HCEC 1CT (cell line): Measurements from ENCODE around the gene CD4.

Experiments
- DNase-seq: peaks from one replicate; pipeline ENCODE4 v3.0.0-alpha.2; 2017

Gene CD4

GRCh38 chr12:6829536-6830220 is 40.4 kb downstream of the CD4 start:
- no peak for DNase-seq

GRCh38 chr12:6830286-6830890 is 41.1 kb downstream of the CD4 start:
- DNase-seq: no peak

GRCh38 chr12:6830999-6831398 is 41.7 kb downstream of the CD4 start:
- no peak for DNase-seq

- DNase-seq: no peak
Observed at GRCh38 chr12:6831450-6831995, 42.2 kb downstream of the CD4 start.

- no peak for DNase-seq
Observed at GRCh38 chr12:6832125-6832524, 42.8 kb downstream of the CD4 start.

GRCh38 chr12:6833189-6833890 is 44.0 kb downstream of the CD4 start:
- no peak for DNase-seq

GRCh38 chr12:6834254-6834653 is 44.9 kb downstream of the CD4 start:
- no peak for DNase-seq

- DNase-seq: peak; percentile 22
Observed at GRCh38 chr12:6834873-6835272, 45.5 kb downstream of the CD4 start.

- no peak for DNase-seq
Observed at GRCh38 chr12:6836851-6837250, 47.5 kb downstream of the CD4 start.

- DNase-seq: no peak
Observed at GRCh38 chr12:6837370-6838060, 48.2 kb downstream of the CD4 start.

GRCh38 chr12:6838854-6839253 is 49.5 kb downstream of the CD4 start:
- DNase-seq: no peak

- no peak for DNase-seq
Observed at GRCh38 chr12:6839482-6840201, 50.3 kb downstream of the CD4 start.

GRCh38 chr12:6840330-6840729 is 51.0 kb downstream of the CD4 start:
- no peak for DNase-seq

- DNase-seq: no peak
Observed at GRCh38 chr12:6840761-6841515, 51.6 kb downstream of the CD4 start, which contains the start of gene GNB3. GNB3 (plus strand) TSS chr12:6840925; CDS start chr12:6841288, 363 bp downstream.

GRCh38 chr12:6842075-6842474 is 52.7 kb downstream of the CD4 start:
- no peak for DNase-seq

GRCh38 chr12:6843118-6843902 is 54.0 kb downstream of the CD4 start:
- DNase-seq: no peak

GRCh38 chr12:6845395-6845794 is 56.1 kb downstream of the CD4 start:
- DNase-seq: no peak

- no peak for DNase-seq
Observed at GRCh38 chr12:6846316-6846869, 57.1 kb downstream of the CD4 start.

GRCh38 chr12:6847676-6848075 is 58.3 kb downstream of the CD4 start:
- DNase-seq: no peak

GRCh38 chr12:6849427-6849826 is 60.1 kb downstream of the CD4 start:
- DNase-seq: no peak
